HG03196 (cell line): ENCODE measurements around the gene AXDND1.
"Not testable (repeated sequence)": the region's sequence is repeated elsewhere in the genome, so short reads cannot be mapped to it uniquely, and the experiment has no call there.

Source experiments
- ATAC-seq: cut with Tn5 transposase; IDR thresholded peaks from one replicate; pipeline ENCODE4 v1.9.1; 2021; ENCODE audit not compliant: unreplicated experiment

AXDND1 gene

GRCh38 chr1:179361631-179362030 lies 4.1 kb upstream of the AXDND1 start:
- not testable (repeated sequence) for ATAC-seq

GRCh38 chr1:179366093-179366800 lies 476 bp downstream of the AXDND1 start:
- ATAC-seq, result no peak

- ATAC-seq, result no peak
These were observed 4.1 kb downstream of the AXDND1 start for GRCh38 chr1:179369751-179370341.

- no peak for ATAC-seq
These were observed 6.4 kb downstream of the AXDND1 start for GRCh38 chr1:179372160-179372559.

- ATAC-seq, result no peak
These were observed 10.5 kb downstream of the AXDND1 start for GRCh38 chr1:179376223-179376622.

- no peak for ATAC-seq
These were observed 14.5 kb downstream of the AXDND1 start for GRCh38 chr1:179380299-179380698.

- ATAC-seq, result no peak
These were observed 18.3 kb downstream of the AXDND1 start for GRCh38 chr1:179384027-179384426.

GRCh38 chr1:179385510-179385909 lies 19.7 kb downstream of the AXDND1 start:
- no peak for ATAC-seq

- ATAC-seq, result no peak
These were observed 27.9 kb downstream of the AXDND1 start for GRCh38 chr1:179393721-179394120.

GRCh38 chr1:179399399-179399798 lies 33.6 kb downstream of the AXDND1 start:
- ATAC-seq, result not testable (repeated sequence)

GRCh38 chr1:179417760-179418159 lies 52.0 kb downstream of the AXDND1 start:
- ATAC-seq, result not testable (repeated sequence)

- ATAC-seq, result not testable (repeated sequence)
These were observed 52.9 kb downstream of the AXDND1 start for GRCh38 chr1:179418706-179419105.

GRCh38 chr1:179424610-179425009 lies 58.8 kb downstream of the AXDND1 start:
- no peak for ATAC-seq

- ATAC-seq, result no peak
These were observed 59.4 kb downstream of the AXDND1 start for GRCh38 chr1:179425186-179425585.

GRCh38 chr1:179437171-179437570 lies 71.4 kb downstream of the AXDND1 start:
- ATAC-seq, result no peak

- not testable (repeated sequence) for ATAC-seq
These were observed 73.9 kb downstream of the AXDND1 start for GRCh38 chr1:179439646-179440045.

- ATAC-seq, result not testable (repeated sequence)
These were observed 74.5 kb downstream of the AXDND1 start for GRCh38 chr1:179440301-179440700.

- ATAC-seq, result no peak
These were observed 75.2 kb downstream of the AXDND1 start for GRCh38 chr1:179440971-179441370.

- no peak for ATAC-seq
These were observed 75.7 kb downstream of the AXDND1 start for GRCh38 chr1:179441501-179441900.

- ATAC-seq, result not testable (repeated sequence)
These were observed 77.1 kb downstream of the AXDND1 start for GRCh38 chr1:179442846-179443245.

GRCh38 chr1:179445593-179445992 lies 79.8 kb downstream of the AXDND1 start:
- no peak for ATAC-seq

GRCh38 chr1:179447489-179447888 lies 81.7 kb downstream of the AXDND1 start:
- ATAC-seq, result no peak
